ENCODE results near the gene MPP2. TPM values are rescaled to one million over a fixed set of nuclear protein-coding genes. Genes with fewer than 3 reads are reported as not detected.
"Not testable (repeated sequence)": the region's sequence is repeated elsewhere in the genome, so short reads cannot be mapped to it uniquely, and the experiment has no call there.

MPP2 gene
- total RNA-seq, 2 experiments from 2014 or later = 3.5 to 4.0 TPM

DNA sequence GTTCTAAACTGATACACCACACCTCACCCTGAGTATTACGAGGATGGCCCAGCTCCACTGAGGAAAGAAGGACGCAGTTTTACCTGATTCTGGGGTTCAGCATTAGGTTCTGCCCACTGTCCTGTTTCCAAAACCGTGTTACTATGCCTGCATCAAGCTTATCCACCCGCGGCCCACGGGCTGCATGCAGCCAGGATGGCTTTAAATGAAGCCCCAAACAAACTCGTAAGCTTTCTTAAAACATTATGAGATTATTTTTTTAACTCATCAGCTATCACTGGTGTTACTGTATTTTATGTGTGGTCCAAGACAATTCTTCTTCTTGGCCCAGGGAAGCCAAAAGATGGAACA, 64.4 kb downstream of the MPP2 start:
- Histone ChIP-seq H3K9me3 (ENCODE audit: control insufficient read depth in 1 of 2, insufficient read depth in 1 of 2, low read length in 2 of 2) (no peaks in the 10 kb centered on the region), H3K36me3 (ENCODE audit: insufficient read depth, low read length) (no peaks in the 10 kb centered on the region), H3K27ac (ENCODE audit: low read depth in 1 of 2, low read length in 2 of 2) (no peak overlapping the region), H3K4me1 (ENCODE audit: insufficient read depth, low read length) (no peaks in the 10 kb centered on the region), H3K4me3 (ENCODE audit: low read length) (no peak overlapping the region), H3K27me3 (ENCODE audit: control insufficient read depth in 1 of 2, insufficient read depth in 2 of 2, low read length in 2 of 2) (peaks cover 4 to 7% of the 10 kb centered on the region in 2 experiments)
- no peaks in the 10 kb centered on the region for H3K4me1 Mint-ChIP-seq (ENCODE audit: low read depth)
- DNase-seq (no peak), ATAC-seq (ENCODE audit: poor library complexity) (no peak)
- H3K36me3 Mint-ChIP-seq (ENCODE audit: low read depth) = no peaks in the 10 kb centered on the region
- CTCF ChIA-PET = interaction anchor here (0.7 kb wide), 1 partner anchor 149 kb away, joined by 7 read pairs; no protein-coding TSS in a partner anchor
- no peak overlapping the region for H3K27ac Mint-ChIP-seq
- H3K27me3 Mint-ChIP-seq = peaks cover 40% of the 10 kb centered on the region
- H3K4me3 Mint-ChIP-seq = no peak overlapping the region
- POLR2A ChIA-PET = no interaction called here
- H3K9me3 Mint-ChIP-seq = no peaks in the 10 kb centered on the region
- intact Hi-C loops (cut with DNase I, micrococcal nuclease) = no loop called here
- TF ChIP-seq, protein P1, sequence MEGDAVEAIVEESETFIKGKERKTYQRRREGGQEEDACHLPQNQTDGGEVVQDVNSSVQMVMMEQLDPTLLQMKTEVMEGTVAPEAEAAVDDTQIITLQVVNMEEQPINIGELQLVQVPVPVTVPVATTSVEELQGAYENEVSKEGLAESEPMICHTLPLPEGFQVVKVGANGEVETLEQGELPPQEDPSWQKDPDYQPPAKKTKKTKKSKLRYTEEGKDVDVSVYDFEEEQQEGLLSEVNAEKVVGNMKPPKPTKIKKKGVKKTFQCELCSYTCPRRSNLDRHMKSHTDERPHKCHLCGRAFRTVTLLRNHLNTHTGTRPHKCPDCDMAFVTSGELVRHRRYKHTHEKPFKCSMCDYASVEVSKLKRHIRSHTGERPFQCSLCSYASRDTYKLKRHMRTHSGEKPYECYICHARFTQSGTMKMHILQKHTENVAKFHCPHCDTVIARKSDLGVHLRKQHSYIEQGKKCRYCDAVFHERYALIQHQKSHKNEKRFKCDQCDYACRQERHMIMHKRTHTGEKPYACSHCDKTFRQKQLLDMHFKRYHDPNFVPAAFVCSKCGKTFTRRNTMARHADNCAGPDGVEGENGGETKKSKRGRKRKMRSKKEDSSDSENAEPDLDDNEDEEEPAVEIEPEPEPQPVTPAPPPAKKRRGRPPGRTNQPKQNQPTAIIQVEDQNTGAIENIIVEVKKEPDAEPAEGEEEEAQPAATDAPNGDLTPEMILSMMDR (IDR thresholded peaks at IDR 0.05) = no peak

DNA sequence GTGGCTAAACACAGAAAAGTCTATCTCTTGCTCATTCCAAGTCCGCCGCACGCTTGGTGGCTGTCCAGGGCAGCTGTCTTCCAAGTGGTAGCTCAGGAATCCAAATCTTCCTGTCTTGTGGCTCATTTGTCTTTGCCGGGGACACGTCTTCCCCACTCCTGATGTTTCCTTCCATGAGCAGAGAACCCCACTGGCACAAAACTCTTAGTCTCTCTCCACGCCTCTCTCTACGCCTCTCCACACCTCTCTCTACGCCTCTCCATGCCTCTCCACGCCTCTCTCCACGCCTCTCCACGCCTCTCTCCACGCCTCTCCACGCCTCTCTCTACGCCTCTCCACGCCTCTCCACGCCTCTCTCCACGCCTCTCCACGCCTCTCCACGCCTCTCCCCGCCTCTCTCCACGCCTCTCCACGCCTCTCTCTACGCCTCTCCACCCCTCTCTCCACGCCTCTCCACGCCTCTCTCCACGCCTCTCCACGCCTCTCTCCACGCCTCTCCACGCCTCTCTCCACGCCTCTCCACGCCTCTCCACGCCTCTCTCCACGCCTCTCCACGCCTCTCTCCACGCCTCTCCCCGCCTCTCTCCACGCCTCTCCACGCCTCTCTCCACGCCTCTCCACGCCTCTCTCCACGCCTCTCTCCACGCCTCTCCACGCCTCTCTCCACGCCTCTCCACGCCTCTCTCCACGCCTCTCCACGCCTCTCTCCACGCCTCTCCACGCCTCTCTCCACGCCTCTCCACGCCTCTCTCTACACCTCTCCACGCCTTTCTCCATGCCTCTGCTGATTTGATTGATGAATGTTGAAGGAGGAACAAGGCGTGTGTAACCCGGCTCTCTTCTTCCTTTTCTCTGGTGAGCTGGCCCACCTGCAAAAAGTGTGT, 65.0 kb downstream of the MPP2 start:
- H3K9me3 Mint-ChIP-seq; H3K36me3 ChIP-seq (ENCODE audit: insufficient read depth, low read length); POLR2A ChIA-PET; DNase-seq; H3K36me3 Mint-ChIP-seq (ENCODE audit: low read depth); H3K9me3 ChIP-seq (ENCODE audit: control insufficient read depth in 1 of 2, insufficient read depth in 1 of 2, low read length in 2 of 2); H3K27ac ChIP-seq (ENCODE audit: low read depth in 1 of 2, low read length in 2 of 2); CTCF ChIA-PET; H3K4me3 Mint-ChIP-seq; intact Hi-C loops (cut with DNase I, micrococcal nuclease); ATAC-seq (ENCODE audit: poor library complexity); H3K27ac Mint-ChIP-seq; H3K4me1 ChIP-seq (ENCODE audit: insufficient read depth, low read length); H3K4me1 Mint-ChIP-seq (ENCODE audit: low read depth); H3K27me3 ChIP-seq (ENCODE audit: control insufficient read depth in 1 of 2, insufficient read depth in 2 of 2, low read length in 2 of 2); H3K4me3 ChIP-seq (ENCODE audit: low read length): not testable (repeated sequence)
- H3K27me3 Mint-ChIP-seq = peaks cover 41% of the 10 kb centered on the region

DNA sequence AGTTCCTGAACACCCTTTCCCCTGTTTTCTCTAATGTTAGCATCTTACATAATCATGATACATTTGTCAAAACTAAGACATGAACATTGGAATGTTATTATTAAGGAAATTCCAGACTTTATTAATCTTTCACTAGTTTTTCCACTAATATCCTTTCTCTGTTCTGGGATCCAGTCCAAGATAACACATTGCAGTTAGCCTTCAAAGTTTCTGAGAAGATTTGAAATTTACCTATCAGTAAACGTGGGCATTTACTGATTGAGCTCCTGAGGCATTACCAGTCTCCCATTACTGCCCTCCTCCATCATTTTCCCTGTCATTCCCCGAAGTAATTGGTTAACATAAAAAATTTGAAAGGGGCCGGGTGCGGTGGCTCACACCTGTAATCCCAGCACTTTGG, 66.1 kb downstream of the MPP2 start:
- TF ChIP-seq, protein P1 (IDR thresholded peaks at IDR 0.05) = no peak
- no peak overlapping the region for H3K4me3 Mint-ChIP-seq
- ChIA-PET CTCF (no interaction called here), POLR2A (no interaction called here)
- intact Hi-C loops (cut with DNase I, micrococcal nuclease) = no loop called here
- Histone ChIP-seq H3K4me1 (ENCODE audit: insufficient read depth, low read length) (no peaks in the 10 kb centered on the region), H3K27me3 (ENCODE audit: control insufficient read depth in 1 of 2, insufficient read depth in 2 of 2, low read length in 2 of 2) (peaks cover 0 to 7% of the 10 kb centered on the region in 2 experiments), H3K36me3 (ENCODE audit: insufficient read depth, low read length) (no peaks in the 10 kb centered on the region), H3K27ac (ENCODE audit: low read depth in 1 of 2, low read length in 2 of 2) (no peak overlapping the region), H3K9me3 (ENCODE audit: control insufficient read depth in 1 of 2, insufficient read depth in 1 of 2, low read length in 2 of 2) (no peaks in the 10 kb centered on the region), H3K4me3 (ENCODE audit: low read length) (no peak overlapping the region)
- H3K36me3 Mint-ChIP-seq (ENCODE audit: low read depth) = no peaks in the 10 kb centered on the region
- DNase-seq (no peak), ATAC-seq (ENCODE audit: poor library complexity) (no peak)
- no peak overlapping the region for H3K27ac Mint-ChIP-seq
- peaks cover 47% of the 10 kb centered on the region for H3K27me3 Mint-ChIP-seq
- H3K4me1 Mint-ChIP-seq (ENCODE audit: low read depth) = no peaks in the 10 kb centered on the region
- H3K9me3 Mint-ChIP-seq = no peaks in the 10 kb centered on the region

DNA sequence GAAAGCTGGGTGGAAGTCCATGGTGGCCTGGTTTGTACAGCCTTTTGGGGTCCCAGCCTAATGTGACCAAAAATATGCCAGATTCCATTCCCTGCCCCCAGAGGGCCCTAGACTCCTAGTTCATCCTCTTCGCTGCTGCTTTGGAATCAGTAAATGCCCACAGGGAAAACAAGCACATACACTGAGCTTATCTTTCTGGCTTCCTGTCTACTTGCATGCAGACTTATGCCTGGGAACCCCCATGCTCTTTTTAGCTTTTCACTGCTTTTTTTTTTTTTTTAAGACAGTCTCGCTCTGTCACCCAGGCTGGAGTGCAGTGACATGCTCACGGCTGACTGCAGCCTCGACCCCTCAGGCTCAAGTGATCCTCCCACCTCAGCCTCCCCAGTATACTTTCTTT, 66.5 kb downstream of the MPP2 start:
- ATAC-seq (ENCODE audit: poor library complexity) = no peak
- no peaks in the 10 kb centered on the region for H3K9me3 Mint-ChIP-seq

More for the DNA sequence above, 66.5 kb downstream of the MPP2 start:
- no peaks in the 10 kb centered on the region for H3K9me3 ChIP-seq (ENCODE audit: control insufficient read depth in 1 of 2, insufficient read depth in 1 of 2, low read length in 2 of 2)
- TF ChIP-seq, protein P1 (IDR thresholded peaks at IDR 0.05) = no peak
- no peaks in the 10 kb centered on the region for H3K4me1 Mint-ChIP-seq (ENCODE audit: low read depth)
- no peak overlapping the region for H3K27ac Mint-ChIP-seq
- no peaks in the 10 kb centered on the region for H3K36me3 ChIP-seq (ENCODE audit: insufficient read depth, low read length)
- no peak overlapping the region for H3K4me3 ChIP-seq (ENCODE audit: low read length)
- no peaks in the 10 kb centered on the region for H3K4me1 ChIP-seq (ENCODE audit: insufficient read depth, low read length)
- H3K4me3 Mint-ChIP-seq = no peak overlapping the region
- DNase-seq = no peak
- CTCF ChIA-PET = no interaction called here
- H3K36me3 Mint-ChIP-seq (ENCODE audit: low read depth) = no peaks in the 10 kb centered on the region
- POLR2A ChIA-PET = no interaction called here
- no peak overlapping the region for H3K27ac ChIP-seq (ENCODE audit: low read depth in 1 of 2, low read length in 2 of 2)
- peaks cover 0 to 7% of the 10 kb centered on the region in 2 experiments for H3K27me3 ChIP-seq (ENCODE audit: control insufficient read depth in 1 of 2, insufficient read depth in 2 of 2, low read length in 2 of 2)
- intact Hi-C loops (cut with DNase I, micrococcal nuclease) = no loop called here
- peaks cover 47% of the 10 kb centered on the region for H3K27me3 Mint-ChIP-seq
